CD4-positive, alpha-beta T cell treated with Interleukin-4 for 4 hours (primary cell): Measurements from ENCODE around the gene TRIM7.

Experiments used
- DNase-seq: peaks from one replicate; pipeline ENCODE4 v3.0.0-alpha.2; 2020

Gene TRIM7

DNA sequence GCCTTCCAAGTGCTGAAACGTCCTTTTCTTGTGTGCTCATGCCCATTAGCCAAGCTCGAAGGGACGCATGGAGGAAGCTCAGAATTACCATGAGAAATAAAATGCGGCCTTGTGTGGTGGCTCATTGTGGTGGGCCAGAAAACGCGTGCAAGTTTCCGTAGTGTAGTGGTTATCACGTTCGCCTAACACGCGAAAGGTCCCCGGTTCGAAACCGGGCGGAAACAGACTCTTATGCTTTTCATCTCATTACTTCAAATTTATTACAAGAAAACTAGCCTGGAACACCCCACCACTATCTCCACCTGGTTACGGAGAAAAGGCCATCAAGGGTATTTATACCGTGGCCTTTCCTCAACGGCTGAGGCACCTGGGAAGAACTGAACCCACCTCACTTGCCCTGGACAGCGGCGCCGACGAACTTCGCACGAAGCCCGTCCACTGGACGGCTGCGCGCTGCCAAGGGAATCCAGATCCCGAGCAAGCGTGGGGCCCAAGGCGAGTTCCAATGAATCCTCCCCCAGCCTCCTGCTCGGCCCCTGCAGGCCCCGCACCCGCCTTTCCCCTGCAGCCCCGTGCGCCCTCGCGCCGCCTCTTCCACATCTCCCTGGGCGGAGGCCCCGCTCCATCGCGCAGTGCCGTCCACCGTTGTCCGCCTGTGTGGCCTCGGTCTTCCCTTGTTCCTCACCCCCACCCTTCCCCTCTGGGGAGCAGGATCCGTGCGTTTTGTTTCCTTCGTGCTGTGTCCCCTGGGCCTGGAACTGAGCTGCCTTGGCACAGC lies 35.3 kb downstream of the TRIM7 start:
- DNase-seq, result peak; percentile 19

DNA sequence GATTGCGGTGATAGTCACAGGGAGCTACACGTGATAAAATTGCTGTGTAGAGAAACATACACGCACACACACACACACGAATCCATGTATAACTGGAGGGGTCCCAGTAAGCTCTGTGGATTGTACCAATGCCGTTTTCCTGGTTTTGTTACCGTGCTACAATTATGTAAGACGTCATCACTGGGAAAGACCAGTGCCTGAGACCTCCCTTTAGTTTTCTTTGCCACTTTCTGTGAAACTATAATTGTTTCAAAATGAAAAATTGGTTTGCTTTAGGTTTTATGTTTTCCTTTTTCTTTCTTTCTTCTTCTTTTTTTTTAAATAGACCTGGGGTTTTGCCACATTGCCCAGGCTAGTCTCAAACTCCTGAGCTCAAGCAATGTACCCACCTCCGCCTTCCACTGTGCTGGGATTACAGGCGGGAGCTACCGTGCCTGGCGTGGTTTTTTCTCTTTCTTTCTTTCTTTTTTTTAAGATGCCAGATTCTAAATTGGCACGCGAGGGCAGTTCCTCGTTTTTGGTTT lies 36.3 kb downstream of the TRIM7 start:
- no peak for DNase-seq

DNA sequence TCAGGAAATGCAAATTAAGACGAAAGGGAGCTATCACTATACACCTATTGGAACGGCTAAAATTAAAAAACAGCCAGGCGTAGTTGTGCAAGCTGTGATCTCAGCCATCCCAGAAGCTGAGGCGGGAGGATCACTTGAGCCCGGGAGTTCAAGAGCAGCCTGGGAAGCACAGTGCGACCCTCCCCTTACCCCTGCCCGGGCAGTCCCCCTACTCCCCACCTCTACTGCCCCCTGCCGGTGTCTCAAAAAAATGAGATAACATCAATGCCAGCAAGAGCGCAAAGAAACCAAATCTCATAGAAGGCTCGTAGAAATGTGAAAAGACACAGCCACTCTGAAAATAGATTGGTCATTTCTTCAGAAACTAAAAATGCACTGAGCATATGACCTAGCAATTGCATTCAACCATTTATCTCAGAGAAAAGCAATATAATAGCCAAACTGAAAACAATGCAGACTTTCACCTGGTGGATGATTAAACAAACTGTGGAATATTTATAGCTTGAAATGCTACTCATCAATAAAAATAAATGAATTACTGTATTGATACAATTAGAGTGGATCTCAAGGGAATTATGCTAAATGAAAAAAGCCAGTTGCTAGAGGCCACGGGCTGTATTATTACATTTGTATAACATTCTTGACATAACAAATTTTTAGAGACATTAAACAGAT lies 37.0 kb downstream of the TRIM7 start:
- no peak for DNase-seq

DNA sequence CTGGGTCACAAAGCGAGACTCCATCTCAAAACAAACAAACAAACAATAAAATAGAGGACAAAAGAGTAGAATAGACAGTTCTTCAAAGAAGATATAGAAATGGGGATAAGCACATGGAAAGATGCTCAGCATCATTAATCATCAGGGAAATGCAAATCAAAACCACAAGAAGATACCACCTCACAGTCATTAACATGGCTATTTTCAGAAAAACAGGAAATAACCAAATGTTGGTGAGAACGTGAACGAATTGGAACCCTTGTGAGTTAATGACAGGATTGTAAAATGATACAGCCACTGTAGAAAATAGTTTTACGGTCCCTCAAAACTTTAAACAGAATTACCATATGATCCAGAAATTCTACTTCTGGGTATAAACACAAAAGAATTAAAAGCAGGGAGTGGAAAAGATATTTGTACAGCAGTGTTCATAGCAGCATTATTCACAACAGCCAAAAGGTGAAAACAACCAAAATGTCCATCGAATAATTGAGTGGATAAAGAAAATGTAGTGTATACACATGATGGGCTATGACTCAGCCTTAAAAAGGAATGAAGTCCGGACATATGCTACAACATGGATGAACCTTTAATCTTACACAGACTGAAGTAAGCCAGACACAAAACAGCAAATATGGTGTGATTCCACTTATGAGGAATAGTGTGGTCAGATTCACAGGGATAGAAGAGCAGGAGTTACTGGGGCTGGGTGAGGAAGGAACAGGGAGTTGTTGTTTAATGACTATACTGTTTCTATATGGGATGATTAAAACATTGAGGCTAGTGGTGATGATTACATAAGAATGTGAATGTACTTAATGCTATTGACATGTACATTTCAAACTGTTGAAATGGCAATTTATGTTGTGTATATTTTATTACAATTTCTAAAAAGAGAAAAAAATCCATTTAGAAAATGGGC lies 37.9 kb downstream of the TRIM7 start:
- DNase-seq, result no peak

DNA sequence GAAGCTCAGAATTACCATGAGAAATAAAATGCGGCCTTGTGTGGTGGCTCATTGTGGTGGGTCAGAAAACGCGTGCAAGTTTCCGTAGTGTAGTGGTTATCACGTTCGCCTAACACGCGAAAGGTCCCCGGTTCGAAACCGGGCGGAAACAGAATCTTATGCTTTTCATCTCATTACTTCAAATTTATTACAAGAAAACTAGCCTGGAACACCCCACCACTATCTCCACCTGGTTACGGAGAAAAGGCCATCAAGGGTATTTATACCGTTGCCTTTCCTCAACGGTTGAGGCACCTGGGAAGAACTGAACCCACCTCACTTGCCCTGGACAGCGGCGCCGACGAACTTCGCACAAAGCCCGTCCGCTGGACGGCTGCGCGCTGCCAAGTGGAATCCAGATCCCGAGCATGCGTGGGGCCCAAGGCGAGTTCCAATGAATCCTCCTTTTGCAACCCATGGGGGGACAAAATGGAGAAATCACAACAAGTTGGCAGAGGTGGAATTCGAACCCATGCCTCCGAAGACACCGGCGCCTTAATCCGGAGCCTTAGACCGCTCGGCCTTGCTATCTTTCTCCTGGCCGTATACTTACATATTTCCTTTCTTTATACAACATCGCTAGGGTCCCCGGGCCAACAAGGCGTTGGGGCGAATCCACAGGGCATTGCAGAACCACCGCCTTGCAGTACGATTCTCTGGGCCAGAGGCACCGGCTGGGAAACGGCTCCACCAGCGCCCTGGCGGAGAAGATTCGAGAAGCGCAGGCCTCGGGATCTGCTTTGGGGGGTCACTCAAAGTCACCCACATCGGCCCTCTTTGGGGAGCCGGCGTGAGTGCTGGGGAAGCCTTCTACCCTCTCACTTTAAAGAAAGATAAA lies 40.7 kb downstream of the TRIM7 start:
- no peak for DNase-seq

DNA sequence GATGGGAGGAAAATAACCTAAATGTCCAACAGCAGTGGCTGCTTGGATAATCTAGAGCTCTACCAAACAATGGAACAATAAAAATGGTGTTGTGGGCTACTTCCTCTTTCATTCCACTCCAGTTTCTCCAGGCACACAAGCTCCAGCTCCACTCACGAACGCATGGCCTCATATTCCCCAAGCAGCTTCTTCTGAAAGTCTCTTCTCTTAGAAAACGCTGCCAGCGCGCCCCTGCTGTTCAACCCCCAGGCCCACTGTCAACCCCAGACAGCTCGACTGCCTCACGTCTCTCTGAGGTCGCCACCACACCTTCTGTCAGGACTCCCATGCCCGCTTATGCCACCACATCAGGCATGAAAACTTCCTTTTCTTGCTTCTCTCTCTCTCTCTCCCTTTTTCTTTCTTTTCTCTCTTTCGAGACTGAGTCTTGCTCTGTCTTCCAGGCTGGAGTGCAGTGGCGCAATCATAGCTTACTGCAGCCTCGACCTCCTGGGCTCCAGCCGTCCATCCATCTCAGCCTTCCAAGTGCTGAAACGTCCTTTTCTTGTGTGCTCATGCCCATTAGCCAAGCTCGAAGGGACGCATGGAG lies 41.4 kb downstream of the TRIM7 start:
- no peak for DNase-seq

DNA sequence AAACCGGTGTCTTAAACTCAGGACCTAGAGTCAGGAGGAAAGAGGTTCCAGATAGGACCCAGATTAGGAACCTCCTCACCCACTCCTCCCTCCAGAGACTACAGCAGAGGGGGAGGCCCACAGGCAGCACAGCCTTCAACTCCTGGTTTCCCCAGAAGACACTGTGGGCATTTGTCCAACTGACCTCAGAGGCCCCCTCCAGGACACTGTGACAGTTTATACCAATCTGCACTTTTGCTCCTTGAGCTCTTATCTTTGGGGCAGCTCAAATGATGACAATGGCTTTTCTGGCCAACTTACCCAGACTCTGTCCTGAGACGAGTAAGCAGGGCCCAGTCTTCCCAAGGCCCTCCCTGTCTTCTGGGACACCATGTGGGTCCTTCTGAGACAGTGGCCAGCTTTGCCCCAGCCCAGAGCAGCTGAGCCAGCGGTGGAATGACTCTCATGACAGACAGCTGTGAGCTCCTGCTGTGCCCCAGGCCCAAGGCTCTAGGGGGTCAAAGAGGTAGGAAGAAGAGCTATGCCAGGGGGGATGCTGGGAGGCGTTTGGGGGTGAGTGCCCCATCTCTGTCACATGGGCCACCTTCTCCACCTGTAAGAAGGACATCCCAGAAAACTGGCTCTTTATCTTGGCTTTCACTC lies 43.3 kb downstream of the TRIM7 start:
- DNase-seq, result no peak

DNA sequence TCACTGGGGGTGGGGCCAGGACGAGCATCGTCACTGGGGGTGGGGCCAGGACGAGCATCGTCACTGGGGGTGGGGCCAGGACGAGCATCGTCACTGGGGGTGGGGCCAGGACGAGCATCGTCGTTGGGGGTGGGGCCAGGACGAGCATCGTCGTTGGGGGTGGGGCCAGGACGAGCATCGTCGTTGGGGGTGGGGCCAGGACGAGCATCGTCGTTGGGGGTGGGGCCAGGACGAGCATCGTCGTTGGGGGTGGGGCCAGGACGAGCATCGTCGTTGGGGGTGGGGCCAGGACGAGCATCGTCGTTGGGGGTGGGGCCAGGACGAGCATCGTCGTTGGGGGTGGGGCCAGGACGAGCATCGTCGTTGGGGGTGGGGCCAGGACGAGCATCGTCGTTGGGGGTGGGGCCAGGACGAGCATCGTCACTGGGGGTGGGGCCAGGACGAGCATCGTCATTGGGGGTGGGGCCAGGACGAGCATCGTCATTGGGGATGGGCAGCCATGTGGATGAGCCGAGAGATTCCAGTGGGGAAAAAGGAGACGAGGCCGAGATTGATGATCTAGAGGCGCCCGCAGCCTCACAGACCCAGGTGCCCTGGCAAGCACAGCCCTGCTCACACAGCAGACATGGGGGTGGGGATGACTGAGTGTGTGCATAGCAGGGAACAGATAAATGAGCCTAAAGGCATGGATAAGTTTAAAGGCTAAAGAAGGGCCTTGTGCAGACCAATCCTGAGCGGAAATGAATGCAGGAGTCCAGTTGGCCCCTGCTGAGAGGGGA lies 44.1 kb downstream of the TRIM7 start:
- DNase-seq, result peak; percentile 38

DNA sequence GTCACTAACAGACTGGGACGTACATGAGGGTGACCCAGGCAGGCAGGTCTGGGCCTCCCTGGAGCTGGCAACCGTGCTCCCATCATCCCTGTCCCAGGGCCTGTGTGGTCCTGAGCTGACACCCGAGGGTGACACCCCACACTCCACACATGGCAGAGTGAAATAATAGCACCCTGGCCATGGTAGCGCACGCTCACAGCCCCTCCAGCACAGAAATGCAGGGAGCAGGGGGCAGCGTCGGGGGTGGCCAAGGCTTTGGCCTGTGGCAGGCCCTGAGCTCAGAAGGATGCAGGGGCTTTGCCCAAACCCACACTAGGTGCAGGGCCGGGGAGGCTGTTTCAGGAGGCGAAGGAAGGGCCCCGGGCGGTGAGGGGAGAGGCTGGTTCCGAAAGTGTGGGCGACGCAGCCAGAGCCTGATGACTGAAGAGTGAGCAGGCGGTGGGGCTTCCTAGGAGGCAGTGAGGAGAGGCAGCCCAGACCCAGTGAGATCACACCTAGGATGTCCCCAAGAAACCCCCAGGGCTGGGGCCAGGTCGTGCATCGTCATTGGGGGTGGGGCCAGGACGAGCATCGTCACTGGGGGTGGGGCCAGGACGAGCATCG lies 44.7 kb downstream of the TRIM7 start:
- DNase-seq, result peak; percentile 75

DNA sequence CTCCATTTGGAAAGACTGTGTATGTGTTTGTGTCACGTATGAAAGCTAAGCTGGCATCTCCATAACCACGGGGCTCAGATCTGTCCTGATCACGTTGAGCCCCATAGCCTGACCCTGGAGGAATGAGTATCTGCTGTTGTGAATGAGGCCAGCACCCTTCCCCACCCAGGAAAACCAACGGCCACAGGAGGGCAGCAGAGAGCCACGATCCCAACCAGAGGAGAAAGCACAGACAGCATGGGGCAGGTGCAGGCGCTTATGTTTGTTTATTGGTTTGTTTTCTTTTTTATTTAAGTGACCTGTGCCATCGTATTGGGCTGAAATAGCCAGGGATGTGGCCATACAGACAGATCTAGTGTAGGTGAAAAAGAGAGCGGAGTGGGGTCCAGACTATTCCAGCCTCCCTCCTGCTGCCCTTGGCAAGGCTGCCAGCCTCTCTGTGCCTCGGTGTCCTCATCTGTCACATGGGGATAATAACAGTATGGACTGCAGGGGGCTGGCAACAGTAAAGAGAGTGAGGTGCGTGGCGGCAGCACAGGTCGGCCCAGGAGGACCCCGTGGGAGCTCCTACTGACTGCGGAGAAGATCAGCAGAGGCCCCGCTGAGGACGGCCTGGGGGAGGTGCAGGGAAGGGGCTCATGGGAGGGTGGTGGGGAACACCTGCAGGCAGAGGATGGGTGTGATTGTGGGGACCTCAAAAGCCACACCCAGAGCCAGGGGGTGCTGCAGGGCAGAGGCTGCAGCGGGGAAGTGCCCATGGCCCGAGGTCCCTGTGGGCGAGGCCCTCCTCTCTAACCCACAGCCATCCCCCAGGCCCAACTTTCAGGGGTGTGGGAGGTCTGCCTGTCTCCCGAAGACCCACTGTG lies 45.5 kb downstream of the TRIM7 start:
- peak; percentile 86 for DNase-seq

DNA sequence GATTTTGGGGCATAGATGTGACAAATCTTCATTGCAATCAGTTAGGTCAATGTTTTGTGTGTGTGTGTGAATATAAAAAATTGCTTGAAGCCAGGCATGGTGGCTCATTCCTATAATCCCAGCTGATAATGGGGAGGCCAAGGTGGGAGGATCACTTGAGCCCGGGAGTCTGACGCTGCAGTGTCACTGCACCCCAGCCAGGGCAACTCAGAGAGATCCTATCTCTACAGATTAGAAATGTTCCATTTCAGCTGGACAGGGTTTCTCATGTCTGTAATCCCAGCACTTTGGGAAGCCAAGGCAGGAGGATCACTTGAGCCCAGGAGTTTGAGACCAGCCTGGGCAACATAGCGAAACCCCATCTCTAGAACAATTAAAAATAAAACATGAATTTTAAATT lies 46.1 kb downstream of the TRIM7 start:
- no peak for DNase-seq

DNA sequence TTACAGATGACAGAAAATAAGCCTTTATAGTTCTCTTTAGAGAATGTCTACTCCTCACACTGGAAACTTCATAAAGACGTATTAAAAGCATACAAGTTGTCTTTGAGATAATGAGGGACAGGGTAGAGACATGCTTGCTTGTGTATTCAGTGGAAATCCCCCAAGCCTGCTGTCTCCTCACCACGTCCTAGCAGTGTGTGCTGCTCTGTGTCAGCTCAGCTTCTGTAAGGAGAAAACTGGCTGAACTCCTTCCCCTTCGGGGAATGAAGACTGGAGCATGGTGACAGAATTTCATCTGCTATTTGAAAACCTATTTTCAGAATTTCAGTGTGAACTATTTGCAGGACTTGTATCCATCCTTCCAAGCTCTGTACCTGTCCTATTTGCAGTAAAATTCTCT lies 48.2 kb downstream of the TRIM7 start:
- no peak for DNase-seq

DNA sequence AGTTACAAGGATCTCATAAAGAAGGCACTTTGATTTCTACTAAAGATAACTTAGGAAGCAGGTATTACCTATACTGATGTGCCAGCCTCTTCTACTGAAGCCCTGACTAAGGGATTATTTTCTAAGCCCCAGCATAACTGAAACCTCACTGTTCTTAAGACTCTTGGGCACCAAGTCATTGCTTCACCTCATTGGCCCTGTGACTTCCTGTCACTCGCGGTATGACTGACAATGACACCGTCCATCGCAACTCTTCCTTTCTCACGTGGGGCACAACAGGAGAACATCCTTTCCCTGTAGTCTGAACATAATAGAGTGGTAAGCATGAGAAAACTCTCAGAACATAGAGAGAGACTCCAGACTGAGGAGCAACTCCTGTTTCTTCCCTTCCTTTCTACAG lies 51.2 kb downstream of the TRIM7 start:
- DNase-seq, result no peak

DNA sequence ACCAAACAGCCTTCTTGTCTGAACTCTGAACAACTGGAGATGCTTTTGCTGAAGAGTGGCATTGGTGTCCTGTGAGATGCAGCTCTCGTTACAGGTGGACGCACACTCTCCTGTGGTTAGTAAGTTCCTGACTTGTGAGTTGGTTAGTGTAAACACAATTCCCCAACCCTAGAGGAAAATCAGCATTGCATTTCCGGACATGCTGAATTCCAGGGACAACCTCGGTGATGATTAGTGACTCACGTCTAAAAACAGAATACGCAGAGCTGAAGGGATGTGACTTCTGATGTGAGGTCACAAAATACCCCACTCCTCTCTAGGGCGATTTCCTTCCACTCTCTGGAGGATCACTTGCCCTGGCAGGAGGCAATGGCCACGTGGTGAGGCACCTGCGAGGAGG lies 52.6 kb downstream of the TRIM7 start:
- no peak for DNase-seq

DNA sequence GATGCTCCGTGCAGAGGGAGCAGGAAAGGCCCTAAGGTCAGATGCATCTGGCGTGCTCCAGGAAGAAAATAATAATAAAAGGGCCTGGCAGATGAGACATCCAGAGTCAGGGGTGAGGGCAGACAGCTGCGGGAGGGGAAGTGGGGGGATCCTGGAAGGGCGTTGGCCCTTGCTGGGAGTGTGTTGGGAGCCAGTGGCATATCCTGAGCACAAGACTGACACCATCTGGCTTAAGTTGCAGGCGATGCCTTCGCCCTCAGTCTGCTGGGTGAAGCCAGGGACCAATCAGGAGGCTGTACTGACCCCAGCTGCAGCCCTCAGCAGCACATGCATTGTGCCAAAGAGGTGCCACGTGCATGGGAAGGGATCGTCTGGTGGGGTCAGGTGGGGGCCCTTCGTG lies 53.9 kb downstream of the TRIM7 start:
- DNase-seq, result no peak

DNA sequence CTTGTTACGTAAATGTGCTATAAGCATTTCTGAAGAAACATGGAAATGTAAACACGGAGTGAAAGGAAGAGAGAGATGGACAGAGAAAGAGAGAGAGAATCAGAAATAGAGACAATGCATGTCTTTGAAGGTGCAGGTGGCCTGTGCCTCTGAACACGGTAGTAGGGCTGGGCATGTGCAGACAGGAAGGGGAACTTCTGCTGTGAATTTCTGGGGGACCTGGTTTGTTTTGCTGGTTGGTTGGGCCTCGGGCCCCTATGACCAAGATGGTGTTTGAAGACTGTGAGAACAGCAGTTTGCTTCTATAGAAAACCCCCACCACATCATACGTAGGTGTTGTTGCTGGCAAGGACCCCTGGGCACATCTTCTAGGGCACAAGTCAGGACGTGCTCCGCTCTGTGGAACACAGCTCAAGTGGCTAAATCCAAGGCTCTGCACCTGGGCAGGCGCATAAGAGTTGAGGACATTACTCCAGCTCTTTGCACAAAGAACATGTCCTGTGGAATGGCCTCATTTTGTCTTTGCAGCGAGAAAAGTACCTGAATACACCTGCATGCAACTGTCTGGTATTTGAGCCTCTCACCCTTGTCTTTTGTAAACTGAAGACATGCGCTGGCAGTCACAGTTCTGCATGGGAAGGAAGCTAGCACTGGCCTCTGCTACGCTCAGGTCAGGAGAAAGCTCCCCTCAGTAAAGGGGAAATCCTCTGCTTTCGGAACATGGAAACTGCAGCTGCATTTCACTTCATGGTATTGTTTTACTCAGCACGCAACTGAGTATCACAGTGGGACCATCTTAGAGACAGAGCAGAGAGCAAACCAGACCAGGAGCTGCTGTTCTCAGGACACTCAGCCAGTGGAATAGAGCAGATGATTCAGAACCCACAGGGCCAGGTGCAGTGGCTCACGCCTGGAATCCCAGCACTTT lies 54.9 kb downstream of the TRIM7 start:
- no peak for DNase-seq

DNA sequence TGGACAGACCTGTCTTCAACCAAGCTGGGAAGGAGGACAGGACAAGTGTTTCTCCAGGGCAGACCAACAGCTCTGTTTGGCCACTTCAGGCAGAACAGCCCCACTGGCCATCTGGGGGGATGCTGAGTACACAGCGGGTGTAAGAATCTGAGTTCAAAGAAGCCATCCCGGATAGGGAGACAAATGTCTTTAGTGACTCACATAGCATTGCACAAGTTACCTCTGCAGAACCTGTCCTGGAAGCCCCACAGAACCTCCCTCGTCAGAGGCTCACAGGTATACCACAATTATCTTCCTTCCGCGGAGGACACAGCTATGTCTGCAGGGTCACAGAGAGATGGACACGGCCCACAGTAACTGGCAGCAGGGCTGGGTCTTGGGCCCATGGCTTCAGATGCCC lies 55.6 kb downstream of the TRIM7 start:
- DNase-seq, result no peak
